ENCODE results near the gene LSM3.

The LSM3 gene

DNA sequence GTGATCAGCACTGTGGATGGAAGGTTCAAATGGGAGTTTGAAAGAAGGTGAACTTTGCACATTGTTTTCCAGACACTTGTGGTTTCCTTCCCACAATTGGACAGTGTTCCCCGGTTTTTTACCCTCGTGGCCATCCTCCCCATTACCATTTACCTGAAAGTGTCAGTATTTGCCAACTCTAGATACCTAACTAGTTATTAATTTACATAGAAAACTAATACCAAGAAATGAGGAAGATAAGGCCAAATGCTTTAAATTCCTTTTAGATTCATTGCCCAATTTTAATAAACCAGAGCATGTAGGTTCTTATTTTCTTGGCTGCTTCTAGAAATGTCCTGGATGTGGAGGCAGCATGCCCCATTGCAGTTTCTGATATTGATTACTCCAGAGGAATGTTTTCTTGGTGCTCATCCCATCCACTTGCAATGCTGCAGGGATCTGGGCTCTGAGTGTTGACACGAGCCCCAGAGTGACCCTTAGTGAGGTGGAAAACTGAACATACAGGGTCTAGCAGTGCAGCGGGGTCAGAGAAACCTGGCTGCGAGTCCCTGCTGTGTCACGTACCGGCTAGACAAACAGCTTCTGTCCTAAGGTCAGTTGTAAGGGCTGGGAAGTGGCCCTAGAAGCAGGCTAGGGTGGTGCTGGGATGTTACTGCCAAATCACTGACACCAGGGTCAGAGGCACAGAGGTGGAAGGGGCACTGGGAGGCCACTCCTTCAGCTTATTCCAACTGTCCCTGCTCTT lies 23.5 kb downstream of the LSM3 start:
- DNase-seq = no peak

DNA sequence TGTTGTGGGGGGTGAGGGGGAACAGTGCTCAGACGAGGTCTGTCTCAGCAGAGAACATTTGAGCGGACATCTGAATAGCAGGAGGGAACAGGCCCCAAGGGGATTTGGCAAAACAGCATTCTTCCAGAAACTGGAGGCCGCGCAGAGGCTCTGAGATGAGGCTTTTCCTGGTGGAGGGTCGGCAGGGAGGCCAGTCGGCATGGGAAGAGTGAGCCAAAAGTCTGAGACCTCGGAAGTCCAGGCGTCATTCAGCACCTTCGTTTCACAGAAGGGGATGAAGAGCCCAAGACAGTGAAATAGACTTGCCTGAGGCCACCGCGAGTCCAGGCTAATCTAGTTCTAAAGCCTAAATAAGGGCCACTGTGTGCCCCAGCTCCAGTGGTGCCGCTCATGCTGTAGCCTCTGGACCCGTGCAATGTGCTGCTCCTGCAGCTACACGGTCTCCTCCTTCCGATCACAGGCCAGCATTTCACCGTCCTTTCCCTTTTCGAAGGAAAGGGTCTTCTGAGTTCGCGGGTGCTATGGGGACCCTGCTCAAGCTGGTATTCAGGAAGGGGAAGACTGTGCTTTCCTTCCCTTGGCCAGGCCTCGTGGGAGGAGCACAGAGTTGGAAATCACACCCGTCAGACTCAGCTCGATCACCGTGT lies 24.4 kb downstream of the LSM3 start:
- DNase-seq = no peak

DNA sequence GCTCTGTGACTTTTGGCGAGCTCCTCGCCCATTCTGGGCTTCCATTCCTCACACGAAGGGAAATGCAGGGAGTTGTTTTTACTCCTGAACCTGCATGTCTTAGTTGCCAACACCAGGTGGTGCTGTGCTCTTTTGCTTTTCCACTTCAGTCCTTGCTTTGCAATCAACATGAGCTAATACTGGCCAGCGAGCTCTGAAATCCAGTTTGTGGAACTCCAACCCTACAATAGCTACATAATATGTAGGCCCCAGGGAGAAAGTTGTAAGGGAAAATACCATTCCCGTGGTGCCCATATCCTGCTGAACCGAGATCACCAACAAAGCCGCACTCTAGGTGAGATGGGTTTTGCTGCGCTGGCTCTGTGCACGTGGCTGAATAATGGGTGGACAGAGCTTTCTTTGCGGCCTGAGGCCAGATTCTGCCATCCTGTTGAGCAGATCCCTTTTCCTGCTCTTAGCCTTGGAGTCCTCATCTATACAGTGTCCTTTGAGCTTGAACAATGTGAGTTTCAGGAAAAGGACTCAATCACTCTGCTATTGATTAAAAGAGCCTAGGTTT lies 25.0 kb downstream of the LSM3 start:
- DNase-seq = peak; percentile 18

DNA sequence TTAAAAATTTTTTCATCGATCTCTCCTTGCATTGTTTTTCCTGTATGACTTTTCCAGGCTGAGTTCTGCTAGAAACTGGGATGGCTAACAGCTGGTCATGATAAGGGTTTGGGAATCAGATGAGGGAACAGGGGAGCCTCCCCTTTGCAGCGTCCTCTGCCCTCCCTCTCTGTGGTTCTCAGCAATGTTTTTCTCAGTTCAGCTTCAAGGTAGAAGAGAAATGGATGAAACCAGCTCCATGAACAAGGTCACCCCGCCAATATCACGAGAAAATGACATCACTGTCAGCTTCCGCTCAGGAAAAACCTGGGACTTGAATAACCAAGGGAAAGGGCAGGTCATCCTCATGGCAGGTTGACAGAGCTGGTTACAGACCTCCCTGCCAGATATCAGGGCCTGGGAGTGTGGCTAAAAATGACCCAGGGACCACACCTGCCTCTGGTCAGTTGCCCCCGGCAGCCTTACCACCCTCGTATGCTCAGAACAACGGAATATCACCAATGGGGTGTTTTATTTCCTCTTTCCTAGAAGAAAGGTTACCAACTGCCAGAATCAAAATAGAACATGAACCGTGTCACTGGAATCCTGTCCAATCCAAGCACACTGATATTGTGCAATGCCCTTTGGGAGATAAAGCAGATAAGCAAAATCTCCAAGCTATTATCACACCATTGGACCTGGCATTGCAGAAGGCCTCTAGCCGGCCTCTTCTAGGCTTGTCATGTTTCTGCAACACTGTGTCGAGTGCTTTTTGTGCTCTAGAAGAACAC lies 26.1 kb downstream of the LSM3 start:
- DNase-seq = no peak

DNA sequence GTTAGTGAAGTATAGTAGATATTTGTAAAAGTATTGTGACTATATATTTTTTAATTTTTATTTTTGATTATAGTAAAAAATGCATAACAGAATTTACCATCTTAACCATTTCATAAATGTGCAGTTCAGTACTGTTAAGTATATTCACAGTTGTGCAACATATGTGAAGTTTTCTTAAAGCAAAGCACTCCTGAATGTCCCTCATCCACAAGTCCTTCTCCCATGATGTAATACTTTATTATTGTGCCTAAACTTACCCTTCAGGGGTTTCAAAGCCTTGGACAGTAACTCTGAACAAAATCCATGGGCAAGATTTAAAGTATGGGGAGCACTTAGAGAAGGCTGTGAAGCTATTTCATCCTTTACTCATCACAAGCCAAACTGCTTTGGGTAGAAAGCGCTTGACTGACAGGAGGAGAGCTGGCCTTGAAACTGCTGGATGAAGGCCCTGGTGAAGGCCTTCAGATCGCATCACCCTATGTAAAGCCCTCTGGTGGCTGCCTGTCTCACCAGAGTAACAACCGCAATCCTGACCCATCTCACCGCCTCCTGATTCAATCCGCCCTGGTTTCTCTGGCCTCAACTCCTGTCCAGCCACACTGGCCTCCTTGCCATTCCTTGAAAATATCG lies 28.0 kb downstream of the LSM3 start:
- DNase-seq = no peak

DNA sequence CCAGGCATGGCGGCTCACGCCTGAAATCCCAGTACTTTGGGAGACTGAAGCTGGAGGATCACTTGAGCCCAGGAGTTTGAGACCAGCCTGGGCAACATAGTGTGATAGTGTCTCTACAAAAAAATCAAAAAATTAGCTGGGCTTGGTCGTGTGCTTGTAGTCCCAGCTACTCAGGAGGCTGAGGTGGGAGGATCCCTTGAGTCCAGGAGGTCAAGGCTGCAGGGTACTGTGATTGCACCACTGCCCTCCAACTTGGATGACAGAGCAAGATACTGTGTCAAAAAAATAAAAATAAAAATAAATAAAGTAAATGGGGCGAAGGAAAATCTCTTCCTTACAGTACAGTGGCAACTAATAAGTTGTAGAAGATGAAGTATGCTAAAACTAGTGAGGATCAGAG lies 29.6 kb downstream of the LSM3 start:
- DNase-seq = no peak

DNA sequence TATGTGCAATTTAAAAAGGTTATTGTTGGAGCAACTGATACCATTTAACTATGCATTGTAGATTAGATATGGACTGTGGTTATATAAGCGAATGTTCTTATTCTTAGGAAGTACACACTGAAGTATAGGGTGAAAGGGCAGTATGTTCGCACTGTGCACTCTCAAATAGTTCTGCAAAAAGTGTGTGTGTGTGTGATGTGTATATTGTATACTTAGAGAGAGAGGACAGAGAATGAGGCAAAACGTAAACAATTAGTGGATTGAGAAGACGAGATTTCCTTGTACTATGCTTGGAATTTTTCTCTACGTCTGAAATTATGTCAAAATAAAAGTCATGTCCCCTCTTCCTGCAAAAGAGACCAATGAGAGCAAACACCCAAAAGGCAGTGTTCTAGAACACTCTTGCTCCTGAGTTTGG lies 30.4 kb downstream of the LSM3 start:
- DNase-seq = no peak

DNA sequence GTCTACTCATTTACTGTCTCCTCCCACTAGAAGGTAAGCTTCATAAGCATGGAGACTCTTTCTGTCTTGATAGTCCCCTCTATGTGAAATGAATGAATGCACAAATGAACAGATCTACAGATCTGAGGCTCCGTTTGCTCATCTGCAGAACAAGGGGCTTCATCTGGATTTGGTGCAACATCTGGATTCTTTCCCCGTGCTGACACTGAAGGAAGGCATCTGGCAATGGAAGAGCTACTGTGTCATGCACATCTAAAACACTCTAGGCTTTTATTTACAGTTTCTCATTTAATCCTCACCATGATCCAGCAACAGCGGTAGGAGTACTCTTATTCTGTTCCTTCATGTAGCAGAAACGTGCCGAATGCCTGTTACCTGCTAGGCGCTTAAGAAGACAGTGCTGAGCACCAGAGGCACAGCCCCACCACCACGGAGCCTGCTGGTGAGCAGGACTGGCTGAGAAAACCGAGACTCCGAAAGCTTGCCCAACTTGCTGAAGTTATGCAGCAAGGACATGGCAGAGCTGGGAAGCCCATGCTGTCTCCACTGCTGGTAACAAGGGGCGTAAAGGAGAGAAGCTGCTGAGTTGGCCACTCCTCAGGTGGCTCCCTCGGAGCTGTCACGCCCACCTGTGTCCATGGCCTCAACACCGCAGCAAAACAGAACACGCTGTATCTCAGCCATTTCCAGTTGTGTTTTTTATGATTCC lies 31.1 kb downstream of the LSM3 start:
- no peak for DNase-seq

DNA sequence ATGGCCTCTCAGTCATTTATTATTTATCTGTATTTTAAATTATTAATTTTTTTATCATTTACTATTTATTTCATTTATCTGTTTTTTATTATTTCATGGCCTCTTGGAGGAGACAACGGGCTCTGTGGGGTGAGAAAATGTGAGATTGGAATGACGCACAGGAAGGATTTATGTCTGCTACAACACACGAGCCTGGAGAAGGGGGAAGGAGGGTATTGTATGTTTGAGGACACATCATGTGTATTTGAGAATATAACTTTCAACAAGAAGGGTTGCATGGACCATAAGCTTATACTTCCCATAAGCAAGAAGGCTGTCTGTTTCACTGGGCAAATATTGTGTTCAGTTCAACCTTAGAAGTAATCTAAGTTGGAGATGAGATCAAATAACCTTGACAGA lies 31.7 kb downstream of the LSM3 start:
- no peak for DNase-seq

DNA sequence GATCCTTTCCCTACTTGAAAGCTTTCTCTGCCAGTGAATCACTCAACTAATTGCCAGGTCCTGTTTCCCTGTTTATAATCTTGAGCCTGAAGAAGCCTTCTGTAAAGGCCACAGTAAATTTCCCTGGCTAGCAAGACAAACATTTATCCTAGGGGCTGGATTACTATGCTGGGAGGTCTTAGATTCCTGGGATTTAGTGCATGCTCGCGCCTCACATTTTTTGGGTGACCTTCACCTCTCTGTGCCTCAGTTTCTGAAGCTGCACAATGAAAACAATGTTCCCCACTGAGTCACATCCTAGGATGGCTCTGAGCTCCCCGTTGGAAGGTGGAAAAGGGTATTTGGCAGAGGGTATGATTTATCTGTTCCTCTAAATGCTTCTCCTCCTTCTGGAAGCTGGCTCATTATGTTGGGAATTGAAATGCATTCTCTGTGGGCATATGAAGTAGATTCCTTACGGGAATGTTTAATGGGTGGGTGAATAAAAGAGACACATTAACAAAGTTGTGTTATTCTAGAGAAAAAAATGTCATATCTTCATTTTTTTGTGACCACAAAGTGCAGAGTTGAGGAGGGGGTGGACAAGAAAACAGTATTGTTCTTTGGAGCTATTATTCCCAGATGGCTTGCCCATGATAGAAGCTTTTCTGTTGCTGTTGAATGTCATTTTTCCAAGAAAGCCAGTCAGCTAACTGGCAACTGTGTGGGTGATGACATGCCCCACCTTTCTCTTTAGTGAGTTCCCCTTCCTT lies 32.4 kb downstream of the LSM3 start:
- no peak for DNase-seq

DNA sequence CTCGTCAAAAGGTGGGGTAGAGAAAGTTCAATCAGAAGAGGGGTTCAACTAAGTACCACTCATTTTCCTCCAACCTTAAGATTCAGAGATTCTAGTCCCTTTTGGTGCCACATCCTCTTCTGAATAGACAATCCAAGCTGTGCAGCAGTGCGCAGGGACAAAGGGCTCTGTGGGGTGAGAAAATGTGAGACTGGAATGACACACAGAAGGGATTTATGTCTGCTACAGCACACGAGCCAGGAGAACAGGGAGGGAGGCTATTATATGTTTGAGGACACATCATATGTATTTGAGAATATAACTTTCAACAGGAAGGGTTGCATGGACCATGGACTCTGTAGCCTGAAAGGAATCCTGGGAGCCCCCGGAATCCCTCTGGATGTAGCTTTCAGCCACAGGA lies 33.0 kb downstream of the LSM3 start:
- DNase-seq = no peak

DNA sequence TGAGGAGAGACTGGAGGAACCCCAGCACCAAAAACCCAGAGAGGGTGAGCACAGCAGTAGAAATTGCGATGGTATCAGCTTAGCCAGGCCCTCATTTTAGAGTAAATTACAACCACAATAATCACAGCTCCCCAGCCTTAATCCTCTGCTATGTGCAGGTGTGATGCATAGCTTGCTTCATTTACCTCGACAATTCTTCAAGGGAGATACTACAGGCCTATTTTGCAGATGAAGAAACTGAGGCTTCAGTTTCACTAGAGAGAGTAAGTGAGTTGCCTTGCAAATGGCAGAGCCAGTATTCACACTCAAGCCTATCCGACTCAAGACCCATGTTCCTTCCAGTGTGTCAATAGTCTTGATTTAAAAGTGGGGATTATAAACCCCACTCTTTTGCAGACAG lies 33.4 kb downstream of the LSM3 start:
- DNase-seq = no peak

DNA sequence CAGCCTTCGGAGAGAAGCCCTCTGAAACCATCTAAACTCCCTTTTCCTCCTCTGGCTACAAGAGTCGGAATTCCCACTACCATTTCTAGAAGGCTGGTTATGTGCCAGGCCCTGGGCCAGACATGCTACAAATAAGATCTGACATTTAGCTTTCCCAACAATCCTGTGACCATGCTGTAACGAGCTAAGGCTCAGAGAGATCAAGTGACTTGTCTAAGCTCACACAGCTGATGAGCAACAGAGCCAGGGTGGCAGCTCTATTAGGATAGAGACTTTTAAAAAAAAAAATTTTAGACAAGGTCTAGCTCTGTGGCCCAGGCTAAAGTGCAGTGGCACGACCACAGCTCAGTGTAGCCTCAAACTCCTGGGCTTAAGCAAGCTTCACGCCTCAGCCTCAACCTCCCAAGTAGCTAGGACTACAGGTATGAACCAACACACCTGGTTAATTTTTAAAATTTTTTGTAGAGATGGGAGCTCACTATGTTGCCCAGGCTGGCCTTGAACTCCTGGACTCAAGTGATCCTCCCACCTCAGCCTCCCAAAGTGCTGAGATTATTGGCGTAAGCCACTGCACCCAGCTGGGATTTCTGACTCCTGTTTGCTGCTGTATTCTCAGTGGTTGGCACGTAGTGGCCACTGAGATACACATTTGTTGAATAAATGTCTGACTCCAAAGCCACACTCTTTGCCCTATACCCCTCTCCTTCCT lies 34.6 kb downstream of the LSM3 start:
- DNase-seq = no peak

DNA sequence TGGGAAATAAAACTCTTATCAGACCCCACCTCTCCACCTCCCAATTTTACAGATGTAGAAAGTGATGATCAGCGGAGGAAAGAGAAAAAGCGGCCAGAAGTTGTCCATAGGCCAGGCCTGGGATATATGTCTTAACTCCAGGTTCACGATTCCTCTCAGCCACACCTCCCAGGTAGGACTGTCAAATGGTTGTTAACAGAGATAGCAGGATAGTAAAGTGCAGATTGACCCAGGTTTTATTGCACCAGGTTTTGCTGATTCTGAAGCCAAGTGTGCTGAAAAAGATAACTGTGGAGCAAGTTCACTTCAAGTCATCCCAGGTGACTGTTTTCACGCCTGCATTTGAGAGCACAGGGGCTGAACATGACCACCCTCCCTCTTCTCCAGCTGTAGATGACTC lies 36.1 kb downstream of the LSM3 start:
- DNase-seq = no peak

DNA sequence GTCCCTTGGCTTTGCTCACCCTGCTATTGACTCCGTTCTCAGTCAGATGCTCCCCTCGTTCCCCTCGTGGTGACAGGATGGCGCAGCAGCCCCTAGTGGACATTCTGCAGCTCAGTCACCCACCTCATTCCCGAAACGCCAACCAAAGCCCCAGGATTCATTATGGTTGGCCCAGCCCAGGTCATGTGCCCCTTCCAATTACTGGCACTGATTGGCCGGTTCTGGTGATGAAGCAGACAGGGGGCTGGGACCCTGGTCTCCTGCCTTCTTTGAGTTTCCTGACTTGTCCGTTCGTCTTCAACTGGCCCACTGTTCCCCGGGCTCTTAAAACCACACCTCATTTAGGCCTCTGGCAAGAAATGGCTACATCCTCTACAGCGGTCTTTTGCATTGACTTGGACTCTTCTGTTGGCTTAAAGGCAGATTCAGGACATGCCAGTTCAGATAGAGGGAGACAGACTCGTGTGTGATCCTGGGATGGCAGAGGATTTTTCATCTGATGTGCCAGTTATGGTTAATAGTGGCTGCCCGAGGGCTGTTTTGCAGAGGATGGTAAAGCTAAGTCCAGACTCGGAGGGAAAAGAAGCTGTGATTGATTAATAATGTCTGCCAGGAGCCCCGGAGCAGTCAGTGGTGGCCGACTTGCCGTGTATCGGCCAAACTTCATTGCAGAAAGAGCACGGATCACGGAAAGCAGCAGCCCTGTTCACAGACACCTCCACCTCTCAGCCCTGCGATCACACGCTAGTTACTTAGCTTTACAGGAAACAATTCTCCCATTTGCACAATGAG lies 37.8 kb downstream of the LSM3 start:
- no peak for DNase-seq

DNA sequence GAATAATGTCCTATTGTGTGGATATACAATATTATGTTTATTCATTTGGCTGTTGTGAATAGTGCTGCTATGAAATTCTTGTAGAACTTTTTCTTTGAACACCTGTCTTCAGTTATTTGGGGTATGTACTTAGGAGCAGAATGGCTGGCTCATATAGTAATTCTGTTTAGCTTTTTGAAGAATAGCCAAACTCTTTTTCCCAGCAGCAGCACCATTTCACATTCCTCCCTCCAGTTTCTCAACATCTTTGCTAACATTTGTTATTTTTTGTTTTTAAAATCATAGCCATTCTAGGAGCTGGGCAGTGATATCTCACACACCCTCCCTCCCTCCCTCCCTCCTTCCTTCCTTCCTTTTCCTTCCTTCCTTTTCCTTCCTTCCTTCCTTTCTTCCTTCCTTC lies 39.7 kb downstream of the LSM3 start:
- no peak for DNase-seq

DNA sequence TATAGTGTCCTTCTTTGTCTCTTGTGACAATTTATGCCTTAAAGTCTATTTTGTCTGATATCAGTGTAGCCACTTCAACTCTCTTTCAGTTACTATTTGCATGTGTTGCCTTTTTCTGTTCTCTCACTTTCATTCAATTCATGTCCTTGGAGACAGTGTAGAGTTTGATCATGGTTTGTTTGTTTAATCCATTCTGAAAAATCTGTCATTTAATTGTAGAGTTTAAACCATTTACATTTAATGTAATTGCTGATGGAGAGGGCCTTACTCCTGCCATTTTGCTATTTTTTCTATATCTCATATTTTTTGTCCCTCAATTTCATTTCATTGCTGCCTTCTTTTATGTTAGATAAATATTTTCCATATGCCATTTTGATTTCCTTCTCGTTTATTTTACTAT lies 42.3 kb downstream of the LSM3 start:
- no peak for DNase-seq

DNA sequence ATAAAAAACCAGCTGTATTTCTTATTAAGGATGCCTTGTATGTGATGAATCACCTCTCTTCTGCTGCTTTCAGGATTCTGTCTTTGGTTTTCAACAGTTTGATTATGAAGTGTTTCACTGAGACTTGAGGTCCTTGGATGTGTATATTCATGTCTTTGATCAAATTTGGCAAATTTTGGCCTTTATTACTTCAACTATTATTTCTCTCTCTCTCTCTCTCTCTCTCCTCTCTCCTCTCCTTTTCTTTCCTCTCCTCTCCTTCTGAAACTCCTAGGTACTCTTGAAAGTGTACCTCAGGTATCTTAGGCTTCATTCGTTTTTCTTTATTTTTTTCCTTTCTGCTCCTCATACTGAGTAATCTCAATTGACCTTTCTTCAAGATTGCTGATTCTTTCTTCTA lies 43.3 kb downstream of the LSM3 start:
- no peak for DNase-seq

DNA sequence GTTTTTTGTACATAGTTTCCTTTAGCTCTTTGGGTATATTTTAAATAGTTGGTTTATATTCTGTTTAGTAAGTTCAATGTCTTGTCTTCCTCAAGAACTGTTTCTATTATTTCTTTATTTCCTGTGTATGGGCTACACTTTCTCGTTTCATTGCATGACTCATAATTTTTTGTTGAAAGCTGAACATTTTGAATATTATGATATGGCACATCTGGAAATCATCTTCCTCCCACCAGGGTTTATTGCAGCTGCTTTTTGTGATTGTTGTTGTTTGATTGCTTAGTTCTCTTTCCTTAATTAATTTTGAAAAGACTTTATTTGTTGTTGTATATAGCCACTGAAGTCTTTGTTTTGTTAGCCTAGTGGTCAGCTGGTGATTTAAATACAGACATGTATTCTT lies 43.8 kb downstream of the LSM3 start:
- DNase-seq = no peak

DNA sequence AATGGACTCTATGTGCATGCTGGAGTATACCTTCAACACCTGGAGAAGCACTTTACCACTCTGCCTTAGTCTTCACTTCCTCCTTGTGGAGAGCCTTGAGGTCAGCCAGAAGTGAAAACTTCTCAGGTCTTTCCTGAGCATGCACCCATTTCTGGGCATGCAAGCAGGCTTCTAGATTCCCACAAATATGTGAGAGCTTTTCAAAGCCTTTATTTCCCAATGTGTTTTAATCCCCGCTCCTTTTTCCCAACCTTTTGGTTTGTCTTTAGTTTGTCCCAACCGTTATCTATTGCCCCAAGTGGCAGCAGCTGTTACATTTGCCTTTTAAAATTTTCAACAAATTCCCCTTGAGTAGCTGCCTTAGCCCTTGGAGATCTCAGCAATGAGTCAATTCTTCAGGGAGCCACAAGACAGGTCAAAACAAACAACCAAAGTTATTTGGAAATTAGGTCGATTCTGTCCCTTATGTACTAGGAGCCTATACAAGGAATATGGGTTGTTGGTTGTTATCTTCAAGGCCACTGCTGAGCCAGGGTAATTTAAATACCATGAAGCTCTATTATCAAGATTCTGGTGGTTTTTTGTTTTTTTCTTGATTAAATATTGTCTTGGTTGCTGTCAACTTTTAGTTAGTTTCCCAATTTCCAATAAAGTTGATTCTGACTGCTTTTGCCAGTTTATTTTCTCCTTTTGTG lies 44.4 kb downstream of the LSM3 start:
- DNase-seq = no peak
